K562 (cell line): ENCODE measurements around the gene NDUFV2. TPM values are rescaled to one million over a fixed set of nuclear protein-coding genes. Genes with fewer than 3 reads are reported as not detected.

ENCODE experiments used
- CBFA2T3 ChIP-seq: fragments of 450-650 bp; IDR thresholded peaks from 2 replicates; pipeline ENCODE4 v1.6.1; 2017
- GTF2A2 ChIP-seq: IDR thresholded peaks from 2 replicates; pipeline ENCODE4 v1.6.1; 2016; ENCODE audit warnings: mild to moderate bottlenecking, missing genetic modification characterization, missing compliant biosample characterization
- KDM1A ChIP-seq, 2 experiments: fragments of 450-650 bp; IDR thresholded peaks; 2 replicates each; pipeline ENCODE4 v1.6.1; 2016; ENCODE audit warnings: mild to moderate bottlenecking in 2 of 2
- MGA ChIP-seq: fragments of 450-650 bp; IDR thresholded peaks from 2 replicates; pipeline ENCODE4 v1.6.1; 2016; ENCODE audit warnings: mild to moderate bottlenecking, moderate library complexity
- PTRF ChIP-seq: fragments of 450-650 bp; IDR thresholded peaks from 2 replicates; pipeline ENCODE4 v1.6.1; 2016; ENCODE audit warnings: mild to moderate bottlenecking, missing genetic modification characterization, missing compliant biosample characterization
- SETDB1 ChIP-seq: IDR thresholded peaks from one replicate; pipeline ENCODE4 v1.6.1; 2012; ENCODE audit warnings: low read length, control low read depth, inconsistent platforms
- ZNF282 ChIP-seq: sonication (generic); formaldehyde crosslinking; IDR thresholded peaks from 2 replicates; pipeline ENCODE4 v1.8.1; 2023; ENCODE audit warnings: missing genetic modification reagents
- ZNF668 ChIP-seq: fragments of 250-450 bp; sonication (Bioruptor Pico); IDR thresholded peaks from 2 replicates; pipeline ENCODE4 v1.8.0; 2022; ENCODE audit warnings: mild to moderate bottlenecking, inconsistent platforms
- polyA plus RNA-seq, 8 experiments: library from polyadenylated mRNA; depleted of rRNA in 4 of 8; stranded (reverse) in 5 of 8; unstranded in 3 of 8; fragments of >200 nt; fragmentation: Nextera tagmentation in 2 of 8; fragmentation: Illumina TruSeq in 1 of 8; extraction: Ambion mirVana in 2 of 8; extraction: Trizol in 1 of 8; gene quantifications; 2 replicates each; pipeline versions ENCODE4 v1.2.1 to v1.2.3, GENCODE V29; 2011 to 2014; ENCODE audit warnings: inconsistent platforms in 1 of 8, missing spikeins in 1 of 8
- total RNA-seq, 7 experiments: library from RNA; depleted of rRNA in 6 of 7; stranded (reverse); fragments of >200 nt in 6 of 7; fragmentation: Illumina TruSeq in 2 of 7; extraction: Trizol in 2 of 7; gene quantifications; 2 replicates each; pipeline versions ENCODE4 v1.2.1 to v1.2.3, GENCODE V29; 2011 to 2021; ENCODE audit warnings: low replicate concordance in 1 of 7
- TF ChIP-seq, protein P1 (sequence below): fragments of 450-650 bp; formaldehyde crosslinking; IDR thresholded peaks from 2 replicates; pipeline ENCODE4 v1.4.0; 2020; ENCODE audit warnings: mild to moderate bottlenecking, moderate library complexity
- TF ChIP-seq, protein P2 (sequence below): fragments of 450-650 bp; conservative IDR thresholded peaks from 2 replicates; pipeline ENCODE4 v1.6.1; 2016; ENCODE audit warnings: missing genetic modification characterization, low read depth, mild to moderate bottlenecking, control low read depth, missing compliant biosample characterization

The NDUFV2 gene
- total and polyA plus RNA-seq, 9 of the 15 experiments (the other 6 are each of a cell fraction or from before 2014, with no cell fraction given), result 213 to 550 (median 384) TPM

GRCh38 chr18:9094307-9095226 is 7.9 kb upstream of the NDUFV2 start (continued):
- TF ChIP-seq MGA, result peak; percentile 51
- peak; percentile 49; the same call in 1 of the 2 replicates for TF ChIP-seq CBFA2T3
- no peak for TF ChIP-seq ZNF282 (CRISPR knock-in tag)
- TF ChIP-seq, protein P1, sequence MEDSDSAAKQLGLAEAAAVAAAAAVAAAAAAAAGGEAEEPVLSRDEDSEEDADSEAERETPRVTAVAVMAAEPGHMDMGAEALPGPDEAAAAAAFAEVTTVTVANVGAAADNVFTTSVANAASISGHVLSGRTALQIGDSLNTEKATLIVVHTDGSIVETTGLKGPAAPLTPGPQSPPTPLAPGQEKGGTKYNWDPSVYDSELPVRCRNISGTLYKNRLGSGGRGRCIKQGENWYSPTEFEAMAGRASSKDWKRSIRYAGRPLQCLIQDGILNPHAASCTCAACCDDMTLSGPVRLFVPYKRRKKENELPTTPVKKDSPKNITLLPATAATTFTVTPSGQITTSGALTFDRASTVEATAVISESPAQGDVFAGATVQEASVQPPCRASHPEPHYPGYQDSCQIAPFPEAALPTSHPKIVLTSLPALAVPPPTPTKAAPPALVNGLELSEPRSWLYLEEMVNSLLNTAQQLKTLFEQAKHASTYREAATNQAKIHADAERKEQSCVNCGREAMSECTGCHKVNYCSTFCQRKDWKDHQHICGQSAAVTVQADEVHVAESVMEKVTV (CRISPR knock-in tag), result 0 out of 2 replicates have a peak, but pooled peaks have one; percentile 10
- no peak for TF ChIP-seq GTF2A2 (tag)
- 0 out of 2 replicates have a peak, but pooled peaks have one; percentile 43 for TF ChIP-seq PTRF
- TF ChIP-seq, protein P2, sequence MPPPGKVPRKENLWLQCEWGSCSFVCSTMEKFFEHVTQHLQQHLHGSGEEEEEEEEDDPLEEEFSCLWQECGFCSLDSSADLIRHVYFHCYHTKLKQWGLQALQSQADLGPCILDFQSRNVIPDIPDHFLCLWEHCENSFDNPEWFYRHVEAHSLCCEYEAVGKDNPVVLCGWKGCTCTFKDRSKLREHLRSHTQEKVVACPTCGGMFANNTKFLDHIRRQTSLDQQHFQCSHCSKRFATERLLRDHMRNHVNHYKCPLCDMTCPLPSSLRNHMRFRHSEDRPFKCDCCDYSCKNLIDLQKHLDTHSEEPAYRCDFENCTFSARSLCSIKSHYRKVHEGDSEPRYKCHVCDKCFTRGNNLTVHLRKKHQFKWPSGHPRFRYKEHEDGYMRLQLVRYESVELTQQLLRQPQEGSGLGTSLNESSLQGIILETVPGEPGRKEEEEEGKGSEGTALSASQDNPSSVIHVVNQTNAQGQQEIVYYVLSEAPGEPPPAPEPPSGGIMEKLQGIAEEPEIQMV (tag), result 0 out of 2 replicates have a peak, but pooled peaks have one; percentile 8
- TF ChIP-seq KDM1A (IDR thresholded peaks at IDR 0.05), result peak in 1 of 2 experiments; percentile 7; a peak in 1 of 4 replicates
- no peak for TF ChIP-seq SETDB1
- TF ChIP-seq ZNF668 (CRISPR knock-in tag), result no peak
